Omental fat pad (tissue), 4 donors: ENCODE measurements around the gene AHSP. TPM values are rescaled to one million over a fixed set of nuclear protein-coding genes. Genes with fewer than 3 reads are reported as not detected.
"Not testable (repeated sequence)": the region's sequence is repeated elsewhere in the genome, so short reads cannot be mapped to it uniquely, and the experiment has no call there.

ENCODE experiments used
- ATAC-seq: fragments of 150-250 bp; one replicate; pipeline ENCODE4 v1.9.1; 2016; ENCODE audit warnings: mild to moderate bottlenecking, moderate library complexity; ENCODE audit not compliant: low FRiP score
- DNase-seq: peaks from one replicate; pipeline ENCODE4 v3.0.0-alpha.2; 2019; ENCODE audit warnings: low spot score
- total RNA-seq, 4 donors: library from RNA; depleted of rRNA; stranded (reverse); fragments of >200 nt; gene quantifications; one replicate each; pipeline ENCODE4 v1.1.0, GENCODE V29; 2016
- TF ChIP-seq, protein P1 (sequence below), 3 donors: fragments of 450-650 bp; IDR thresholded peaks; one replicate each; pipeline ENCODE4 v1.5.1; 2016 to 2017; ENCODE audit warnings: antibody characterized with exemption in 3 of 3, mild to moderate bottlenecking in 3 of 3, moderate library complexity in 2 of 3

AHSP gene
- total RNA-seq = not detected

DNA sequence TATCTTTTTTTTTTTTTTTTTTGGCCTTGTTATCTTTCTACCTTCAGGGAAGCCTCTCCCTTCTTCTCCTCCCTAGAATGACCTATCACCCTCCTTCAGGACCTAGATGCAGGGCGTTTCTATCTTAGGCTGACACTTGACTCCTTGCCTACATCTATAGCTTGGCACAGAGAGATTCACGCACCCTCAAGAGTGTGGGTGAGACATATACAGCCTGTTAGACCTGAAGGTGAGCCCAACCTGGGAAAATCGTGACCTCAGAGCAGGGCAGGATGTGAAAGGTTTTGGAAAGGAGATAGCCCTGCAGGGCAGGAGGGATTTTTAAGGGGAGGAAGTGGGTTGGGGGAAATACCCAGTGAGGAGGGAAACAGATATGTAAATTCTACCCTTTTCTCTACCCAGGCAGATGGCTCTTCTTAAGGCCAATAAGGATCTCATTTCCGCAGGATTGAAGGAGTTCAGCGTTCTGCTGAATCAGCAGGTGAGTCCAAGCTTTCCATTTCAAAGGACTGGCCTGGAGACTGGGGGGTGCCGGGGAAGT, at the start of gene AHSP:
Gene AHSP, plus strand, starts transcription at position 167 of the 541 bp plus-strand sequence. Its CDS starts 240 bp downstream, at position 407.
- no peak for DNase-seq
- TF ChIP-seq, protein P1, sequence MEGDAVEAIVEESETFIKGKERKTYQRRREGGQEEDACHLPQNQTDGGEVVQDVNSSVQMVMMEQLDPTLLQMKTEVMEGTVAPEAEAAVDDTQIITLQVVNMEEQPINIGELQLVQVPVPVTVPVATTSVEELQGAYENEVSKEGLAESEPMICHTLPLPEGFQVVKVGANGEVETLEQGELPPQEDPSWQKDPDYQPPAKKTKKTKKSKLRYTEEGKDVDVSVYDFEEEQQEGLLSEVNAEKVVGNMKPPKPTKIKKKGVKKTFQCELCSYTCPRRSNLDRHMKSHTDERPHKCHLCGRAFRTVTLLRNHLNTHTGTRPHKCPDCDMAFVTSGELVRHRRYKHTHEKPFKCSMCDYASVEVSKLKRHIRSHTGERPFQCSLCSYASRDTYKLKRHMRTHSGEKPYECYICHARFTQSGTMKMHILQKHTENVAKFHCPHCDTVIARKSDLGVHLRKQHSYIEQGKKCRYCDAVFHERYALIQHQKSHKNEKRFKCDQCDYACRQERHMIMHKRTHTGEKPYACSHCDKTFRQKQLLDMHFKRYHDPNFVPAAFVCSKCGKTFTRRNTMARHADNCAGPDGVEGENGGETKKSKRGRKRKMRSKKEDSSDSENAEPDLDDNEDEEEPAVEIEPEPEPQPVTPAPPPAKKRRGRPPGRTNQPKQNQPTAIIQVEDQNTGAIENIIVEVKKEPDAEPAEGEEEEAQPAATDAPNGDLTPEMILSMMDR (IDR thresholded peaks at IDR 0.05) = no peak

DNA sequence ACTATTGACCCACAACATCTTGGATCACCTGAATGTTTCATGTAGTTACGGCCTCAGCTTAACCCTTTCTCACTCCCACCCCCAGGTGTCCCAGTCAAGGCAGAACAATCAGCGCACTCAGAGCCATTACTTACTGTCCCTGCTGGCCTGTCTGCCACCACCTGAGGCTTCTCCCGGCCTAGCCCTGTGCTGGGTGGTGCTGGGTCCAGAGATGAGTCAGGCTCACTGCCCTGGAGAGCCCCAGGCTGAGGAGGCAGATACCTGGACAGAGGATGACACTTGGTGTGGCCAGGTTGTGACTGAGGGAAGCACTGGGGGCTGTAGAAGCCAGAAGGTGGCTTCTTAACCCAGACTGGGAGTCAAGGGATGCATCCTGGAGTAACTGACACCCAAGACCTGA, 48.7 kb upstream of the AHSP start:
- ATAC-seq (no peak), DNase-seq (no peak)
- TF ChIP-seq, protein P1 (IDR thresholded peaks at IDR 0.05) = no peak

More for the DNA sequence above, at the start of gene AHSP:
- ATAC-seq = no peak

DNA sequence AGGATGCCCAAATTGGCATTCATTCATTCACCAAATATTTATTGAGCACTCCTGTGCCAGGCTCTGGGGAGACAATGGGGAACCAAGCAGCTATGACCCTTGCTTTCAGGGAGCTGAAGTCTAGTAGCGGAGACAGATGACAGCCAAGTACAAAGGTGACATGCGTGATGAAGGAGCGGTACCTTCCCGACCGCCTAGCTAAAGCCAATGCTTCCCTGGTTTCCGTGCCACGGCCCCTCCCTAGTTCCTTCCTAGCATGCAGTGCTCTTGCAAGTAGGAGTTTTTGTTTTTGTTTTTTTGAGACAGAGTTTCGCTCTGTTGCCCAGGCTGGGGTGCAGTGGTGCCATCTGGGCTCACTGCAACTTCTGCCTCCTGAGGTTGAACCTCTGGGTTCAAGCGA, 47.9 kb upstream of the AHSP start:
- ATAC-seq (no peak), DNase-seq (no peak)
- TF ChIP-seq, protein P1 (IDR thresholded peaks at IDR 0.05) = no peak

- DNase-seq = no peak
- TF ChIP-seq, protein P1 (IDR thresholded peaks at IDR 0.05) = no peak
- no peak for ATAC-seq
Observed at GRCh38 chr16:31480851-31481536, 46.7 kb upstream of the AHSP start.

DNA sequence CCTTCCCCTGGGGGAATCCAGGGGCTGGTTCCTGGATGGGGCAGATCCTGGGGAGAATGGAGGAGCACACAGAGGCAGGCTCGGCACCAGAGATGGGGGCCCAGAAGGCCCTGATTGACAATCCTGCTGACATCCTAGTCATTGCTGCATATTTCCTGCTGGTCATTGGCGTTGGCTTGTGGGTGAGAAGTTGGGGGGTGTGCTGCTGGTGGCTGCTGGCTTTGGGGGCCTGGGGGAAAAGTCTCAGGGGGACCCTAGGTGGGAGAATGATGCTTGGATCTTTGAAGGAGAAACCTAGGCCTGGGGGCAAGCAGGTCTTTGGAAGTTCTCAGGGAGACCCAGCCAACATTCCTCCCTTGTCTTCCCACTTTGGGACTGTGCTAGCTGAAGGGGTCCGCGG, 44.6 kb upstream of the AHSP start, which contains the start of gene SLC5A2:
Gene SLC5A2, plus strand, starts transcription at position 43 of the 400 bp plus-strand sequence. Its CDS starts 14 bp downstream, at position 57.
- TF ChIP-seq, protein P1 (IDR thresholded peaks at IDR 0.05) = no peak
- no peak for ATAC-seq
- no peak for DNase-seq

GRCh38 chr16:31484048-31484447, 43.7 kb upstream of the AHSP start:
- ATAC-seq, DNase-seq: not testable (repeated sequence)

DNA sequence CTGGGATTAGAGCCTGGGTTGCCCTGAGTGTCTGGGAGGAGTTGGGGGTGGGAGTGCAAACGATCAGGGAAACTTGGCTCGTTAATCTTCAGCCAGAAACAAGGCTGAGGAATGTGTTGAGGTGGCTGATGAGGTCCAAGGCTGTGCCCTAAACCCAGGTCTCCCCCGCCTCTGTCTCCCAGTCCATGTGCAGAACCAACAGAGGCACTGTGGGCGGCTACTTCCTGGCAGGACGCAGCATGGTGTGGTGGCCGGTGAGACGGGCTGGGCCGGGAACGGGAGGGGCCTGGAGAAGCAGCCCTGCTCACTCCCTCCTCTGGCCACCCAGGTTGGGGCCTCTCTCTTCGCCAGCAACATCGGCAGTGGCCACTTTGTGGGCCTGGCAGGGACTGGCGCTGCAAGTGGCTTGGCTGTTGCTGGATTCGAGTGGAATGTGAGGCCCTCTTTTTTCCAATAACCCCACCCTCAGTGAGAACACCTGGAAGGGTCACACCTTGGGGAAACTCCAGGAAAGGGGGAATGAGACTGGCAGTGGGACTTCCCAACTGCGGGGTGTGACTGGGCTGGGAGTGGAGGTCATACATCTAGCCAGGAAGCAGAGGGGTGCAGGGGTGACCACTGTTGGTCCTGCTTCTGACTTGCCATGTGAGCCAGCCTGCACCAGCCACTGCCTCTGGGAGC, 43.1 kb upstream of the AHSP start:
- DNase-seq (no peak), ATAC-seq (no peak)
- TF ChIP-seq, protein P1 (IDR thresholded peaks at IDR 0.05) = no peak
